HepG2 (cell line): ENCODE data around the gene TMEM190. TPM values are rescaled to one million over a fixed set of nuclear protein-coding genes. Genes with fewer than 3 reads are reported as not detected.

Experiments used
- EZH2 ChIP-seq: conservative IDR thresholded peaks from 2 replicates; pipeline ENCODE4 v1.6.1; 2012; ENCODE audit warnings: mild to moderate bottlenecking, low read depth, low read length, moderate library complexity
- REST ChIP-seq, 2 experiments: IDR thresholded peaks; 2 replicates each; pipeline ENCODE4 v1.6.1; 2011 to 2012; ENCODE audit warnings: low read length in 2 of 2, borderline replicate concordance in 1 of 2, low read depth in 1 of 2, mild to moderate bottlenecking in 1 of 2, moderate library complexity in 1 of 2
- SAP130 ChIP-seq: IDR thresholded peaks from 2 replicates; pipeline ENCODE4 v1.6.1; 2016; ENCODE audit warnings: low read depth
- TARDBP ChIP-seq: sonication (generic); formaldehyde crosslinking; IDR thresholded peaks from 2 replicates; pipeline ENCODE4 v1.8.0; 2022; ENCODE audit warnings: mild to moderate bottlenecking, missing genetic modification reagents
- ZFY ChIP-seq: sonication (generic); formaldehyde crosslinking; IDR thresholded peaks from 2 replicates; pipeline ENCODE4 v1.4.0; 2020; ENCODE audit warnings: missing genetic modification reagents
- ZIK1 ChIP-seq: sonication (generic); formaldehyde crosslinking; IDR thresholded peaks from 2 replicates; pipeline ENCODE4 v1.5.0; 2020; ENCODE audit warnings: mild to moderate bottlenecking, low read depth, missing genetic modification reagents, borderline replicate concordance
- ZNF281 ChIP-seq: sonication (generic); formaldehyde crosslinking; IDR thresholded peaks from 2 replicates; pipeline ENCODE4 v1.4.0; 2020; ENCODE audit warnings: missing genetic modification reagents, borderline replicate concordance
- ZNF747 ChIP-seq: sonication (generic); formaldehyde crosslinking; IDR thresholded peaks from 2 replicates; pipeline ENCODE4 v1.8.1; 2023; ENCODE audit warnings: missing genetic modification reagents, mild to moderate bottlenecking, borderline replicate concordance
- polyA plus RNA-seq, 8 experiments: library from polyadenylated mRNA; depleted of rRNA in 3 of 8; stranded (reverse) in 7 of 8; unstranded in 1 of 8; fragments of >200 nt; fragmentation: Illumina TruSeq in 4 of 8; extraction: Trizol in 4 of 8; gene quantifications; 2 replicates each; pipeline versions ENCODE4 v1.2.1 to v1.2.3, GENCODE V29; 2011 to 2016; ENCODE audit warnings: low read depth in 4 of 8, missing spikeins in 1 of 8, mixed read lengths in 1 of 8; ENCODE audit not compliant: insufficient read depth in 1 of 8
- total RNA-seq, 5 experiments: library from RNA; depleted of rRNA; stranded (reverse); fragments of >200 nt; fragmentation: Illumina TruSeq; extraction: Trizol; gene quantifications; 2 replicates each; pipeline ENCODE4 v1.2.3, GENCODE V29; 2016; ENCODE audit warnings: low read depth in 1 of 5
- TF ChIP-seq, protein P1 (sequence below): sonication (generic); formaldehyde crosslinking; IDR thresholded peaks from 2 replicates; pipeline ENCODE4 v1.8.0; 2022; ENCODE audit warnings: mild to moderate bottlenecking, missing genetic modification reagents
- TF ChIP-seq, protein P2 (sequence below): sonication (generic); formaldehyde crosslinking; IDR thresholded peaks from 2 replicates; pipeline ENCODE4 v1.4.0; 2020; ENCODE audit warnings: missing genetic modification reagents; ENCODE audit errors: not compliant biosample characterization
- TF ChIP-seq, protein P3 (sequence below): IDR thresholded peaks from 2 replicates; pipeline ENCODE4 v1.4.0; 2020; ENCODE audit warnings: mild to moderate bottlenecking, missing genetic modification reagents
- TF ChIP-seq, protein P4 (sequence below): sonication (generic); formaldehyde crosslinking; IDR thresholded peaks from 2 replicates; pipeline ENCODE4 v1.4.0; 2020; ENCODE audit warnings: missing genetic modification reagents

TMEM190 gene
- total and polyA plus RNA-seq, 2 of the 13 experiments (the other 11 are each of a cell fraction or from before 2014, with no cell fraction given) = 0.35 to 0.83 TPM

DNA sequence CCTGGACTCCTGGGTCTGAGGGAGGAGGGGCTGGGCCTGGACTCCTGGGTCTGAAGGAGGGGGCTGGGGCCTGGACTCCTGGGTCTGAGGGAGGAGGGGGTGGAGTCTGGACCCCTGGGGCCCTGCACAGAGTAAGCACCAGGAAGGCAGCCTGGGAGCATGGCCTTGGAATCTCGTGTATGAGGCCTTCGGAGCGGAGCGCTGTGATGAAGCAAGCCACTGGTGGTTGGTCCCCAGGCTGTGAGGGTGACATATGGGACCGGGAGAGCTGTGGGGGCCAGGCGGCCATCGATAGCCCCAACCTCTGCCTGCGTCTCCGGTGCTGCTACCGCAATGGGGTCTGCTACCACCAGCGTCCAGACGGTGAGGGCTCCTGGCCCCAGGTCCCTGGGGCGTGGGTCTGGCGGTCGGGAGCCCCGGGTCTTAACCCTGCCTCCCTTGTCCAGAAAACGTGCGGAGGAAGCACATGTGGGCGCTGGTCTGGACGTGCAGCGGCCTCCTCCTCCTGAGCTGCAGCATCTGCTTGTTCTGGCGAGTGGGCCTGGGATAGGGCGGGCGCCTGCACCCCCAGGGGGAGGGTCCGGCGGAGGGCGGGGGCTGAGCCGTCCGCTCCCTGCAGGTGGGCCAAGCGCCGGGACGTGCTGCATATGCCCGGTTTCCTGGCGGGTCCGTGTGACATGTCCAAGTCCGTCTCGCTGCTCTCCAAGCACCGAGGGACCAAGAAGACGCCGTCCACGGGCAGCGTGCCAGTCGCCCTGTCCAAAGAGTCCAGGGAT is 918 bp downstream of the TMEM190 start (continued):
- TF ChIP-seq ZNF747 (CRISPR knock-in tag) (no peak), ZNF281 (CRISPR knock-in tag) (peak; percentile 43; the same call in 1 of the 2 replicates), SAP130 (peak; percentile 50), ZIK1 (CRISPR knock-in tag) (no peak), TARDBP (CRISPR knock-in tag) (no peak), ZFY (peak; percentile 82), REST (IDR thresholded peaks at IDR 0.05; ENCODE audit: borderline replicate concordance in 1 of 2, low read depth in 1 of 2, low read length in 2 of 2) (no peak), EZH2 (no peak)
- TF ChIP-seq, protein P1, sequence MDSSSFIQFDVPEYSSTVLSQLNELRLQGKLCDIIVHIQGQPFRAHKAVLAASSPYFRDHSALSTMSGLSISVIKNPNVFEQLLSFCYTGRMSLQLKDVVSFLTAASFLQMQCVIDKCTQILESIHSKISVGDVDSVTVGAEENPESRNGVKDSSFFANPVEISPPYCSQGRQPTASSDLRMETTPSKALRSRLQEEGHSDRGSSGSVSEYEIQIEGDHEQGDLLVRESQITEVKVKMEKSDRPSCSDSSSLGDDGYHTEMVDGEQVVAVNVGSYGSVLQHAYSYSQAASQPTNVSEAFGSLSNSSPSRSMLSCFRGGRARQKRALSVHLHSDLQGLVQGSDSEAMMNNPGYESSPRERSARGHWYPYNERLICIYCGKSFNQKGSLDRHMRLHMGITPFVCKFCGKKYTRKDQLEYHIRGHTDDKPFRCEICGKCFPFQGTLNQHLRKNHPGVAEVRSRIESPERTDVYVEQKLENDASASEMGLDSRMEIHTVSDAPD (CRISPR knock-in tag) = no peak
- TF ChIP-seq, protein P2, sequence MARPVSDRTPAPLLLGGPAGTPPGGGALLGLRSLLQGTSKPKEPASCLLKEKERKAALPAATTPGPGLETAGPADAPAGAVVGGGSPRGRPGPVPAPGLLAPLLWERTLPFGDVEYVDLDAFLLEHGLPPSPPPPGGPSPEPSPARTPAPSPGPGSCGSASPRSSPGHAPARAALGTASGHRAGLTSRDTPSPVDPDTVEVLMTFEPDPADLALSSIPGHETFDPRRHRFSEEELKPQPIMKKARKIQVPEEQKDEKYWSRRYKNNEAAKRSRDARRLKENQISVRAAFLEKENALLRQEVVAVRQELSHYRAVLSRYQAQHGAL (CRISPR knock-in tag) = no peak
- TF ChIP-seq, protein P3, sequence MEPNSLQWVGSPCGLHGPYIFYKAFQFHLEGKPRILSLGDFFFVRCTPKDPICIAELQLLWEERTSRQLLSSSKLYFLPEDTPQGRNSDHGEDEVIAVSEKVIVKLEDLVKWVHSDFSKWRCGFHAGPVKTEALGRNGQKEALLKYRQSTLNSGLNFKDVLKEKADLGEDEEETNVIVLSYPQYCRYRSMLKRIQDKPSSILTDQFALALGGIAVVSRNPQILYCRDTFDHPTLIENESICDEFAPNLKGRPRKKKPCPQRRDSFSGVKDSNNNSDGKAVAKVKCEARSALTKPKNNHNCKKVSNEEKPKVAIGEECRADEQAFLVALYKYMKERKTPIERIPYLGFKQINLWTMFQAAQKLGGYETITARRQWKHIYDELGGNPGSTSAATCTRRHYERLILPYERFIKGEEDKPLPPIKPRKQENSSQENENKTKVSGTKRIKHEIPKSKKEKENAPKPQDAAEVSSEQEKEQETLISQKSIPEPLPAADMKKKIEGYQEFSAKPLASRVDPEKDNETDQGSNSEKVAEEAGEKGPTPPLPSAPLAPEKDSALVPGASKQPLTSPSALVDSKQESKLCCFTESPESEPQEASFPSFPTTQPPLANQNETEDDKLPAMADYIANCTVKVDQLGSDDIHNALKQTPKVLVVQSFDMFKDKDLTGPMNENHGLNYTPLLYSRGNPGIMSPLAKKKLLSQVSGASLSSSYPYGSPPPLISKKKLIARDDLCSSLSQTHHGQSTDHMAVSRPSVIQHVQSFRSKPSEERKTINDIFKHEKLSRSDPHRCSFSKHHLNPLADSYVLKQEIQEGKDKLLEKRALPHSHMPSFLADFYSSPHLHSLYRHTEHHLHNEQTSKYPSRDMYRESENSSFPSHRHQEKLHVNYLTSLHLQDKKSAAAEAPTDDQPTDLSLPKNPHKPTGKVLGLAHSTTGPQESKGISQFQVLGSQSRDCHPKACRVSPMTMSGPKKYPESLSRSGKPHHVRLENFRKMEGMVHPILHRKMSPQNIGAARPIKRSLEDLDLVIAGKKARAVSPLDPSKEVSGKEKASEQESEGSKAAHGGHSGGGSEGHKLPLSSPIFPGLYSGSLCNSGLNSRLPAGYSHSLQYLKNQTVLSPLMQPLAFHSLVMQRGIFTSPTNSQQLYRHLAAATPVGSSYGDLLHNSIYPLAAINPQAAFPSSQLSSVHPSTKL (CRISPR knock-in tag) = peak; percentile 30; the same call in 1 of the 2 replicates
- TF ChIP-seq, protein P4, sequence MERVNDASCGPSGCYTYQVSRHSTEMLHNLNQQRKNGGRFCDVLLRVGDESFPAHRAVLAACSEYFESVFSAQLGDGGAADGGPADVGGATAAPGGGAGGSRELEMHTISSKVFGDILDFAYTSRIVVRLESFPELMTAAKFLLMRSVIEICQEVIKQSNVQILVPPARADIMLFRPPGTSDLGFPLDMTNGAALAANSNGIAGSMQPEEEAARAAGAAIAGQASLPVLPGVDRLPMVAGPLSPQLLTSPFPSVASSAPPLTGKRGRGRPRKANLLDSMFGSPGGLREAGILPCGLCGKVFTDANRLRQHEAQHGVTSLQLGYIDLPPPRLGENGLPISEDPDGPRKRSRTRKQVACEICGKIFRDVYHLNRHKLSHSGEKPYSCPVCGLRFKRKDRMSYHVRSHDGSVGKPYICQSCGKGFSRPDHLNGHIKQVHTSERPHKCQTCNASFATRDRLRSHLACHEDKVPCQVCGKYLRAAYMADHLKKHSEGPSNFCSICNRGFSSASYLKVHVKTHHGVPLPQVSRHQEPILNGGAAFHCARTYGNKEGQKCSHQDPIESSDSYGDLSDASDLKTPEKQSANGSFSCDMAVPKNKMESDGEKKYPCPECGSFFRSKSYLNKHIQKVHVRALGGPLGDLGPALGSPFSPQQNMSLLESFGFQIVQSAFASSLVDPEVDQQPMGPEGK = peak; percentile 60; the same call in 1 of the 2 replicates
